Measurements from ENCODE around the gene DDX51. TPM values are rescaled to one million over a fixed set of nuclear protein-coding genes. Genes with fewer than 3 reads are reported as not detected.

DDX51 gene
- total and polyA plus RNA-seq, 2 experiments from 2014 or later = 12.4 to 18.3 TPM

DNA sequence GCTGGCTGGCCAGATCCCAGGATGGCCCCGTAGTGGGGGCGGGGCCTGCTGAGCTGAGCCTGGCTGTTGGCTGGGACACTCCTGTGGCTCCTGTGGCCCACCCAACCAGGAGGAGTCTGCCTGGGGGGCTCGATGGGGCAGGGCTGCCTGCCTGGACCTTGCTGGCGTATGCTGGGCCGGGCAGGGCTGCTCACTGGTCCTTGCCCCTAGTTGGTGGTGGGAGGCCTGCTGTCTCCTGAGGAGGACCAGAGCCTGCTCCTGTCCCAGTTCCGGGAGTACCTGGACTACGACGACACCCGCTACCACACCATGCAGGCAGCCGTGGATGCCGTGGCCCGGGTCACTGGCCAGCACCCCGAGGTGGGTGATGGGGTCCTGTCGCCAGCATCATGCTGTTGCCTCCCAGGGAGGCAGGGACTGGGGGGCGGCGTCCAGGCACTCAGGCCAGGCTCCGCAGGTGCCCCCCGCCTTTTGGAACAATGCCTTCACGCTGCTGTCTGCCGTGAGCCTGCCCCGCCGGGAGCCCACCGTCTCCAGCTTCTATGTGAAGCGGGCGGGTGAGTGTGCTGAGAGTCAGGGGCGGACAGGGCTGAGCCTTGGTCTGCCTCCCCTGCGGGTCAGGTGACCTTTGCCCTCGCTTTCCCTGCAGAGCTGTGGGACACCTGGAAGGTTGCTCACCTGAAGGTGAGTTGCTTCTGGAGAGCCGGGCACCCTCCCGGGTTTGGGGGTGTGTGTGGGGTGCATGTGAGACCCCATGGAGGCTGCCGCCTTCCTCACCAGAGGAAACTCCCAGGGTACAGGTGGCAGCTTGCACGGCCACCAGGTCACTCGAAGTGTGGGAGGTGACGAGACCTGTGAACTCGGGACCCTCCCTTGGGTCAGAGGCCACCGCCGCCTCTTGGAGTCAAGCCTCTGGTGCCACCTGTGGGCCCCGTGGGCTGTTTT lies 3.6 kb upstream of the DDX51 start:
- H3K27ac ChIP-seq (ENCODE audit: low read depth) = no peak overlapping the region
- no peaks in the 10 kb centered on the region for H3K27me3 ChIP-seq (ENCODE audit: insufficient read depth)
- H4K20me1 ChIP-seq (replicated peaks; ENCODE audit: insufficient read depth) = no peaks in the 10 kb centered on the region
- Mint-ChIP-seq H3K27ac (no peak overlapping the region), H3K4me1 (peaks cover 6% of the 10 kb centered on the region), H3K4me3 (no peak overlapping the region), H3K27me3 (ENCODE audit: insufficient read depth, low read depth, poor library complexity) (peaks cover 15% of the 10 kb centered on the region), H3K9me3 (peaks cover 2% of the 10 kb centered on the region), H3K36me3 (ENCODE audit: low read depth) (peaks cover 34% of the 10 kb centered on the region)
- H3K36me3 ChIP-seq (ENCODE audit: insufficient read depth) = no peaks in the 10 kb centered on the region
- no peak for ATAC-seq
- no peaks in the 10 kb centered on the region for H3K9me2 ChIP-seq (ENCODE audit: insufficient read depth)
- no peak overlapping the region for H2AFZ ChIP-seq
- H3K4me3 ChIP-seq = no peak overlapping the region
- 0 out of 2 replicates have a peak, but pooled peaks cover 2% of the 10 kb centered on the region for H3K4me1 ChIP-seq (ENCODE audit: insufficient read depth)
- no peak for DNase-seq (ENCODE audit: low spot score)
- no peaks in the 10 kb centered on the region for H3F3A ChIP-seq (replicated peaks; ENCODE audit: low read depth)
- peaks cover 39% of the 10 kb centered on the region for H3K79me2 ChIP-seq (replicated peaks; ENCODE audit: insufficient read depth)
- TF ChIP-seq, protein P1, sequence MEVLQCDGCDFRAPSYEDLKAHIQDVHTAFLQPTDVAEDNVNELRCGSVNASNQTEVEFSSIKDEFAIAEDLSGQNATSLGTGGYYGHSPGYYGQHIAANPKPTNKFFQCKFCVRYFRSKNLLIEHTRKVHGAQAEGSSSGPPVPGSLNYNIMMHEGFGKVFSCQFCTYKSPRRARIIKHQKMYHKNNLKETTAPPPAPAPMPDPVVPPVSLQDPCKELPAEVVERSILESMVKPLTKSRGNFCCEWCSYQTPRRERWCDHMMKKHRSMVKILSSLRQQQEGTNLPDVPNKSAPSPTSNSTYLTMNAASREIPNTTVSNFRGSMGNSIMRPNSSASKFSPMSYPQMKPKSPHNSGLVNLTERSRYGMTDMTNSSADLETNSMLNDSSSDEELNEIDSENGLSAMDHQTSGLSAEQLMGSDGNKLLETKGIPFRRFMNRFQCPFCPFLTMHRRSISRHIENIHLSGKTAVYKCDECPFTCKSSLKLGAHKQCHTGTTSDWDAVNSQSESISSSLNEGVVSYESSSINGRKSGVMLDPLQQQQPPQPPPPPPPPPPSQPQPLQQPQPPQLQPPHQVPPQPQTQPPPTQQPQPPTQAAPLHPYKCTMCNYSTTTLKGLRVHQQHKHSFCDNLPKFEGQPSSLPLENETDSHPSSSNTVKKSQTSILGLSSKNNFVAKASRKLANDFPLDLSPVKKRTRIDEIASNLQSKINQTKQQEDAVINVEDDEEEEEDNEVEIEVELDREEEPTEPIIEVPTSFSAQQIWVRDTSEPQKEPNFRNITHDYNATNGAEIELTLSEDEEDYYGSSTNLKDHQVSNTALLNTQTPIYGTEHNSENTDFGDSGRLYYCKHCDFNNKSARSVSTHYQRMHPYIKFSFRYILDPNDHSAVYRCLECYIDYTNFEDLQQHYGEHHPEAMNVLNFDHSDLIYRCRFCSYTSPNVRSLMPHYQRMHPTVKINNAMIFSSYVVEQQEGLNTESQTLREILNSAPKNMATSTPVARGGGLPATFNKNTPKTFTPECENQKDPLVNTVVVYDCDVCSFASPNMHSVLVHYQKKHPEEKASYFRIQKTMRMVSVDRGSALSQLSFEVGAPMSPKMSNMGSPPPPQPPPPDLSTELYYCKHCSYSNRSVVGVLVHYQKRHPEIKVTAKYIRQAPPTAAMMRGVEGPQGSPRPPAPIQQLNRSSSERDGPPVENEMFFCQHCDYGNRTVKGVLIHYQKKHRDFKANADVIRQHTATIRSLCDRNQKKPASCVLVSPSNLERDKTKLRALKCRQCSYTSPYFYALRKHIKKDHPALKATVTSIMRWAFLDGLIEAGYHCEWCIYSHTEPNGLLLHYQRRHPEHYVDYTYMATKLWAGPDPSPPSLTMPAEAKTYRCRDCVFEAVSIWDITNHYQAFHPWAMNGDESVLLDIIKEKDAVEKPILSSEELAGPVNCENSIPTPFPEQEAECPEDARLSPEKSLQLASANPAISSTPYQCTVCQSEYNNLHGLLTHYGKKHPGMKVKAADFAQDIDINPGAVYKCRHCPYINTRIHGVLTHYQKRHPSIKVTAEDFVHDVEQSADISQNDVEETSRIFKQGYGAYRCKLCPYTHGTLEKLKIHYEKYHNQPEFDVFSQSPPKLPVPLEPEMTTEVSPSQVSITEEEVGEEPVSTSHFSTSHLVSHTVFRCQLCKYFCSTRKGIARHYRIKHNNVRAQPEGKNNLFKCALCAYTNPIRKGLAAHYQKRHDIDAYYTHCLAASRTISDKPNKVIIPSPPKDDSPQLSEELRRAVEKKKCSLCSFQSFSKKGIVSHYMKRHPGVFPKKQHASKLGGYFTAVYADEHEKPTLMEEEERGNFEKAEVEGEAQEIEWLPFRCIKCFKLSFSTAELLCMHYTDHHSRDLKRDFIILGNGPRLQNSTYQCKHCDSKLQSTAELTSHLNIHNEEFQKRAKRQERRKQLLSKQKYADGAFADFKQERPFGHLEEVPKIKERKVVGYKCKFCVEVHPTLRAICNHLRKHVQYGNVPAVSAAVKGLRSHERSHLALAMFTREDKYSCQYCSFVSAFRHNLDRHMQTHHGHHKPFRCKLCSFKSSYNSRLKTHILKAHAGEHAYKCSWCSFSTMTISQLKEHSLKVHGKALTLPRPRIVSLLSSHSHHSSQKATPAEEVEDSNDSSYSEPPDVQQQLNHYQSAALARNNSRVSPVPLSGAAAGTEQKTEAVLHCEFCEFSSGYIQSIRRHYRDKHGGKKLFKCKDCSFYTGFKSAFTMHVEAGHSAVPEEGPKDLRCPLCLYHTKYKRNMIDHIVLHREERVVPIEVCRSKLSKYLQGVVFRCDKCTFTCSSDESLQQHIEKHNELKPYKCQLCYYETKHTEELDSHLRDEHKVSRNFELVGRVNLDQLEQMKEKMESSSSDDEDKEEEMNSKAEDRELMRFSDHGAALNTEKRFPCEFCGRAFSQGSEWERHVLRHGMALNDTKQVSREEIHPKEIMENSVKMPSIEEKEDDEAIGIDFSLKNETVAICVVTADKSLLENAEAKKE (CRISPR knock-in tag; IDR thresholded peaks at IDR 0.05) = no peak
- no peak for TF ChIP-seq JUNB (IDR thresholded peaks at IDR 0.05; ENCODE audit: unreplicated experiment)
- TF ChIP-seq, protein P2, sequence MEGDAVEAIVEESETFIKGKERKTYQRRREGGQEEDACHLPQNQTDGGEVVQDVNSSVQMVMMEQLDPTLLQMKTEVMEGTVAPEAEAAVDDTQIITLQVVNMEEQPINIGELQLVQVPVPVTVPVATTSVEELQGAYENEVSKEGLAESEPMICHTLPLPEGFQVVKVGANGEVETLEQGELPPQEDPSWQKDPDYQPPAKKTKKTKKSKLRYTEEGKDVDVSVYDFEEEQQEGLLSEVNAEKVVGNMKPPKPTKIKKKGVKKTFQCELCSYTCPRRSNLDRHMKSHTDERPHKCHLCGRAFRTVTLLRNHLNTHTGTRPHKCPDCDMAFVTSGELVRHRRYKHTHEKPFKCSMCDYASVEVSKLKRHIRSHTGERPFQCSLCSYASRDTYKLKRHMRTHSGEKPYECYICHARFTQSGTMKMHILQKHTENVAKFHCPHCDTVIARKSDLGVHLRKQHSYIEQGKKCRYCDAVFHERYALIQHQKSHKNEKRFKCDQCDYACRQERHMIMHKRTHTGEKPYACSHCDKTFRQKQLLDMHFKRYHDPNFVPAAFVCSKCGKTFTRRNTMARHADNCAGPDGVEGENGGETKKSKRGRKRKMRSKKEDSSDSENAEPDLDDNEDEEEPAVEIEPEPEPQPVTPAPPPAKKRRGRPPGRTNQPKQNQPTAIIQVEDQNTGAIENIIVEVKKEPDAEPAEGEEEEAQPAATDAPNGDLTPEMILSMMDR (conservative IDR thresholded peaks at IDR 0.05; ENCODE audit: low read depth in 2 of 2) = no peak
- no peak for TF ChIP-seq POLR2AphosphoS5 (IDR thresholded peaks at IDR 0.05; ENCODE audit: low read depth)
- no peak for TF ChIP-seq STAT1 (IDR thresholded peaks at IDR 0.05; ENCODE audit: unreplicated experiment)
- no peak for TF ChIP-seq NANOG (IDR thresholded peaks at IDR 0.05; ENCODE audit: borderline replicate concordance)
- TF ChIP-seq, protein P3, sequence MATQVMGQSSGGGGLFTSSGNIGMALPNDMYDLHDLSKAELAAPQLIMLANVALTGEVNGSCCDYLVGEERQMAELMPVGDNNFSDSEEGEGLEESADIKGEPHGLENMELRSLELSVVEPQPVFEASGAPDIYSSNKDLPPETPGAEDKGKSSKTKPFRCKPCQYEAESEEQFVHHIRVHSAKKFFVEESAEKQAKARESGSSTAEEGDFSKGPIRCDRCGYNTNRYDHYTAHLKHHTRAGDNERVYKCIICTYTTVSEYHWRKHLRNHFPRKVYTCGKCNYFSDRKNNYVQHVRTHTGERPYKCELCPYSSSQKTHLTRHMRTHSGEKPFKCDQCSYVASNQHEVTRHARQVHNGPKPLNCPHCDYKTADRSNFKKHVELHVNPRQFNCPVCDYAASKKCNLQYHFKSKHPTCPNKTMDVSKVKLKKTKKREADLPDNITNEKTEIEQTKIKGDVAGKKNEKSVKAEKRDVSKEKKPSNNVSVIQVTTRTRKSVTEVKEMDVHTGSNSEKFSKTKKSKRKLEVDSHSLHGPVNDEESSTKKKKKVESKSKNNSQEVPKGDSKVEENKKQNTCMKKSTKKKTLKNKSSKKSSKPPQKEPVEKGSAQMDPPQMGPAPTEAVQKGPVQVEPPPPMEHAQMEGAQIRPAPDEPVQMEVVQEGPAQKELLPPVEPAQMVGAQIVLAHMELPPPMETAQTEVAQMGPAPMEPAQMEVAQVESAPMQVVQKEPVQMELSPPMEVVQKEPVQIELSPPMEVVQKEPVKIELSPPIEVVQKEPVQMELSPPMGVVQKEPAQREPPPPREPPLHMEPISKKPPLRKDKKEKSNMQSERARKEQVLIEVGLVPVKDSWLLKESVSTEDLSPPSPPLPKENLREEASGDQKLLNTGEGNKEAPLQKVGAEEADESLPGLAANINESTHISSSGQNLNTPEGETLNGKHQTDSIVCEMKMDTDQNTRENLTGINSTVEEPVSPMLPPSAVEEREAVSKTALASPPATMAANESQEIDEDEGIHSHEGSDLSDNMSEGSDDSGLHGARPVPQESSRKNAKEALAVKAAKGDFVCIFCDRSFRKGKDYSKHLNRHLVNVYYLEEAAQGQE (IDR thresholded peaks at IDR 0.05; ENCODE audit: unreplicated experiment) = no peak
- no peak for TF ChIP-seq ZNF331 (CRISPR knock-in tag; IDR thresholded peaks at IDR 0.05; ENCODE audit: low read depth)
- TF ChIP-seq, protein P4, sequence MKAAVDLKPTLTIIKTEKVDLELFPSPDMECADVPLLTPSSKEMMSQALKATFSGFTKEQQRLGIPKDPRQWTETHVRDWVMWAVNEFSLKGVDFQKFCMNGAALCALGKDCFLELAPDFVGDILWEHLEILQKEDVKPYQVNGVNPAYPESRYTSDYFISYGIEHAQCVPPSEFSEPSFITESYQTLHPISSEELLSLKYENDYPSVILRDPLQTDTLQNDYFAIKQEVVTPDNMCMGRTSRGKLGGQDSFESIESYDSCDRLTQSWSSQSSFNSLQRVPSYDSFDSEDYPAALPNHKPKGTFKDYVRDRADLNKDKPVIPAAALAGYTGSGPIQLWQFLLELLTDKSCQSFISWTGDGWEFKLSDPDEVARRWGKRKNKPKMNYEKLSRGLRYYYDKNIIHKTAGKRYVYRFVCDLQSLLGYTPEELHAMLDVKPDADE (IDR thresholded peaks at IDR 0.05) = no peak
- no peak for TF ChIP-seq CREB1 (CRISPR knock-in tag; IDR thresholded peaks at IDR 0.05; ENCODE audit: low read depth)
- no peak for TF ChIP-seq ZNF114 (CRISPR knock-in tag; IDR thresholded peaks at IDR 0.05)
- no peak for TF ChIP-seq EZH2 (IDR thresholded peaks at IDR 0.05; ENCODE audit: low read depth, unreplicated experiment)
- no peak for TF ChIP-seq EZH2phosphoT487 (IDR thresholded peaks at IDR 0.05; ENCODE audit: unreplicated experiment)
- H3K4me2 ChIP-seq = no peak overlapping the region

All from GM23338 (cell line).